ENCODE results near the gene RABEP1.

DNA sequence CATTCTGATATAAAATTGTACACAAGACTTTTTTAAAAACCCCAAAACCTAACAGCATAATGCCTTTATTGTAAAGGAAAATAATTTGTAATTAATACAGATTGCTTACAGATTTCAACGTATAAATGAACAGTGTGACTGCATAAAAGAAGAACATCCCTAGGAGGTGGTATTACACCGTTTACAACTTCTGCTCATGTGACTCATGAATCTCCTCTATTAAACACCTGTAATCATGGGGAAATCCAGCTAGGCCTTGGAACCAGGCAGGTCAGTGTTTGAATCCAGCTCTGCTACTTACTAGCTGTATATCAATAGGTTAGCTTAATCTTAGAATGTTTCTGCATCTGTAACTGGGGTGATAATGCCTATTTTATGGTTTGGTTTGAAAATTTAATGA is 15.2 kb downstream of the RABEP1 start:
- TF ChIP-seq, protein P1, sequence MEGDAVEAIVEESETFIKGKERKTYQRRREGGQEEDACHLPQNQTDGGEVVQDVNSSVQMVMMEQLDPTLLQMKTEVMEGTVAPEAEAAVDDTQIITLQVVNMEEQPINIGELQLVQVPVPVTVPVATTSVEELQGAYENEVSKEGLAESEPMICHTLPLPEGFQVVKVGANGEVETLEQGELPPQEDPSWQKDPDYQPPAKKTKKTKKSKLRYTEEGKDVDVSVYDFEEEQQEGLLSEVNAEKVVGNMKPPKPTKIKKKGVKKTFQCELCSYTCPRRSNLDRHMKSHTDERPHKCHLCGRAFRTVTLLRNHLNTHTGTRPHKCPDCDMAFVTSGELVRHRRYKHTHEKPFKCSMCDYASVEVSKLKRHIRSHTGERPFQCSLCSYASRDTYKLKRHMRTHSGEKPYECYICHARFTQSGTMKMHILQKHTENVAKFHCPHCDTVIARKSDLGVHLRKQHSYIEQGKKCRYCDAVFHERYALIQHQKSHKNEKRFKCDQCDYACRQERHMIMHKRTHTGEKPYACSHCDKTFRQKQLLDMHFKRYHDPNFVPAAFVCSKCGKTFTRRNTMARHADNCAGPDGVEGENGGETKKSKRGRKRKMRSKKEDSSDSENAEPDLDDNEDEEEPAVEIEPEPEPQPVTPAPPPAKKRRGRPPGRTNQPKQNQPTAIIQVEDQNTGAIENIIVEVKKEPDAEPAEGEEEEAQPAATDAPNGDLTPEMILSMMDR (IDR thresholded peaks at IDR 0.05) = no peak
- TF ChIP-seq POLR2A (IDR thresholded peaks at IDR 0.05) = no peak
